HTR-8/SVneo (cell line): ENCODE results near the gene TMEM255B.

Experiments used
- DNase-seq: peaks from one replicate; pipeline ENCODE4 v3.0.0; 2011; ENCODE audit warnings: low spot score, mixed read lengths; ENCODE audit not compliant: insufficient read length
- FAIRE-seq: peaks from 2 replicates; lab custom pipeline; 2011; peaks lifted over from hg19 to GRCh38; lab: Jason Lieb, UNC

Gene TMEM255B

GRCh38 chr13:113843063-113843654, 84.1 kb downstream of the TMEM255B start:
- FAIRE-seq: no peak
- DNase-seq: no peak

GRCh38 chr13:113843864-113844556, 85.0 kb downstream of the TMEM255B start:
- FAIRE-seq: no peak
- DNase-seq: no peak

DNA sequence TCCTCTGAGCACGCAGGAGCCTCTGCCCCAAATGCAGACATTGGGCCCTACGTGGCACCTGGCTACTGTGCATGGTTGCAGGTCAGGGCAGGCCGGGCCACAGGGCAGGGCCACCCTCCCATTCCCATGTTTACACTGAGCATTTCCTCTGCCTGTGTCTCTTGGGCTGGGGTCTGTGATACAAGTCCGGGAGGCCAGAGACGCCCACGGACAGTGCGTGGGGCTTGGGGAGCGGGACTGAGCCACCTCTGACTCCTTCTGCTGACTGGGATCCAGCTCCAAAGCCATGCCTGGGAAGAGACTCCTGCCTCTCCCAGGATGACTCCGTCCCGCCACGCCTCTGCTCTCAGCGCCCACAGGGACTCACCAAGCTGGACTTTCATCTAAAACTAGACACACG, 86.0 kb downstream of the TMEM255B start:
- no peak for FAIRE-seq
- no peak for DNase-seq

DNA sequence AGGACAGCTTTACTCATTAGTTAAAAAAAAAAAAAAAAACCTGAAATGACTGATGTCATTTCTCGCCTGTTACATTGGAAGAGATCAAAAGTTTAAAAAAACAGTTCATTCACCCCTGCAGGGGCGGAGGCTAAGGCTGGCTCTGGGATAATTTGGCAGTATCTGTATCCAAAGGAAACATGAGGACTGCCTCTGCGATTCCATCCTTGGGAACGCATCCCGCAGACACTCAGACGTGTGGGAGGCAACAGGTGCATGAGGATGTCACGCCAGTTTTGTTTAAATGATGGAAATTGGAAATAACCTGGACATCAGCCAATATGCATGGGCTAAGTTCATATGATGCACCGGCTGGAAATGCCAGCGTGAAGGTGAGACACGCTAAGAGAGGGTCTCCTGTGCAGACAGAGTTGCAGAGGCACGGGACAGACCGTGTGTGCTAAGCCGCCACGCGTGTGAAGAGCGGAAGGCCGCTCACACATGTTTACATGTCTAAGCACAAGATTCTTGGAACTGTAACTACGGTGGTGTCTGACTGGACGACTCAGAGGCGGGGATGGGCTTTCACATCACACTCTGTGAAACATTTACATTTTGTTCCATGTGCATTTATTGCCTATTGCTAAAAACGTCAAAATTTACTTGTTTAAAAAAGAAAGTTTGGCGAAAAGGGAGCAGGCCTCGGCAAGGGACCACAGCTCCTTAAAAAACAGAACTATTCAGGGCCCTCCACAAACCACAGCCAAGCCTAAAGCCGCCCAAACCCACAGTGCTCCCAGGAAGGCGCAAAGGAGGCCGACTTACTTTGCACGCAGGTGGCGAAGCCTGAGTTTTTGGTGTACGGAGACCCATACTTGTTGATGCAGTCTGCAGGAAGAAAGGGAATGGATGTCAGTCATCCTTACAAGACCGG, 87.0 kb downstream of the TMEM255B start:
- no peak for FAIRE-seq
- no peak for DNase-seq

GRCh38 chr13:113846636-113847318, 87.8 kb downstream of the TMEM255B start:
- DNase-seq: no peak

GRCh38 chr13:113848020-113848419, 89.0 kb downstream of the TMEM255B start:
- no peak for FAIRE-seq
- DNase-seq: no peak

More at GRCh38 chr13:113846636-113847318, 87.8 kb downstream of the TMEM255B start:
- no peak for FAIRE-seq

DNA sequence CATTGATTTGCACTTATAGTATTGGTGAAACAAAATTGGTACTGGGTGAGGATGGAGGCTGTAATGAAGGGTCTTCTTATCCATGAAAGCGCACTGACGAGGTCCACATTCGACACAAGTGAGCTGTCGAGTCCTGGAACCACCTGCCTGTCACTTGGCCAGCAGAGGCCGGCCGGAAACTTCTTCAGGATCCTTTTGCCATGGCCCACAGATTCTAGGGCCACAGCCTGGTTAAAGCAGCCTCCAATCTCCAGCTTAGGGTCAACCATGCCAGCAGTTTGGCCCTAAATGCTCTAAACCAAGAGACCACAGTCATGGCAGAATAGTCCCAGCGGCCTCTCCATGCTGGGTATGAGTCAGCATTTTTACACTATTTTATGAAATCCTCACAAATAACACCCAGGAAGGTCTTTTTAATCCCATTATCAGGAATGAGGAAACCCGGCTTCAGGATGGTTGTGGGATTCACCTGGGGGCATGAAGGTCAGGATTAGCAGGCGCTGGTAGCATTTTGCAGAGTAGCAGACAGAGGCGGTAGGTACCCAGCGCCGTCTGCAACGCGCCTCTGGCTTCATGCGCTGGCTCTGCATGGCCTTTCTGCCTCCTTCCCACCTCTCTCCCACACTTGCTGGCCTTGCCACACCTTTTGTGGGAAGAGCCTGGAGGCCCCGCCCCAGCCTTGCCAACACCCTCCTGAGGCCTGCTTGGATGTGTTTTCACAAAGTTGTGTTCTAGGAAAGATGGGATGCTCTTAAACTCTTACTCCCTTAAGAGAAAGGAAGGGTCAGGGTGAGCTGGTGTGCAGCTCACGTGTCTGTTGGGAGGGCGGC, 89.6 kb downstream of the TMEM255B start:
- FAIRE-seq: no peak
- DNase-seq: no peak

DNA sequence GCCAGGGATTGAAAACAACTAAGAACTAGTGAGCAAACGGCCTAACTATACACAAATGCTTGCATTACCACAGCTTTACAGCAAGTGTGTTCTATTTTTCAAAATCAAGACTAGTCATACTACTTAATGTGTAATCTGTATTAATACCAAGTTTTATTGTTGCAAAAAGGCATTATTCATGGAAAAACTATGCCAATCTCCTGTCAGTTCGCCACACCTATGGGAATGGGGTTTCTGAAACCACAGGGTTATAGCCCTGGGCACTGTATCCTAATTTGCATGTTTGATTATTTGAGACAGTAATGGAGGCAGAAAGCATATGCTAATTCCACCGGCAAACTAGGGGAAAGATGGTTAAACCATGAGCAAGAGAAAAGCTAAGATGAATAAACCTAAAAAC, 90.5 kb downstream of the TMEM255B start:
- FAIRE-seq: no peak
- DNase-seq: no peak

DNA sequence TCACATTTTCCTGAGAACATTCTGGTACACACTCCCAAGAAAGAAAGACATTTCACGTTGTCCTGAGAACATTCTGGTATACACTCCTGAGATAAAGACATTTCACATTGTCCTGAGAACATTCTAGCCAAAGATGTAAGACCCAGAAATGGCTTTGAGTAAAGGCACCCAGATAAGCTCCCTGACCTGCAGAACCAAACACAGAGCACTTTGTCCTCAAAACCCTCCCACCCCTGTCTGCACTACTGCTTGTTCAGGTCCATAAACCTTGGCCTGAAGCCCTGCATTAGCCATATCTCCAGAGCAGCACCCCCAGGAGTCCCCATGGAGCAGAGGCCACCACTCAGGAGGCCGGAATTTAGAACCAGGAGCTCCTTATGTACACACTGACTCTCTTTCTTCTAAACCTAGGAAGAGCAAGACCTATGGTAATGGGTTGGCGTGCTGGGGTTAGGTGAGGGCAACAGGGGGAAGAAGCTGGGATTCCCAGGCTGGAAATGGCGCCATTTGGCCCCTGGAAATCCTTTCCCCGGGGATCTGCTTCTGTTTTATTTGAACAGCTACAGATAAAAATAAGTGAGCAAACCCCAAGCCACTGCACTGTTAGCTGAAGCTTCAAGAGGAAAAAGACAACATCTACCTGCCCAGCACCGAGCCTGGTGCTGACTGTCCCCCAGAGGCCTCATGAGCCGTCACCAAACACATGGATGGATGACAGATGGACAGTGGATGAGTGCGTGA, 91.1 kb downstream of the TMEM255B start:
- FAIRE-seq (no peak), DNase-seq (no peak)

DNA sequence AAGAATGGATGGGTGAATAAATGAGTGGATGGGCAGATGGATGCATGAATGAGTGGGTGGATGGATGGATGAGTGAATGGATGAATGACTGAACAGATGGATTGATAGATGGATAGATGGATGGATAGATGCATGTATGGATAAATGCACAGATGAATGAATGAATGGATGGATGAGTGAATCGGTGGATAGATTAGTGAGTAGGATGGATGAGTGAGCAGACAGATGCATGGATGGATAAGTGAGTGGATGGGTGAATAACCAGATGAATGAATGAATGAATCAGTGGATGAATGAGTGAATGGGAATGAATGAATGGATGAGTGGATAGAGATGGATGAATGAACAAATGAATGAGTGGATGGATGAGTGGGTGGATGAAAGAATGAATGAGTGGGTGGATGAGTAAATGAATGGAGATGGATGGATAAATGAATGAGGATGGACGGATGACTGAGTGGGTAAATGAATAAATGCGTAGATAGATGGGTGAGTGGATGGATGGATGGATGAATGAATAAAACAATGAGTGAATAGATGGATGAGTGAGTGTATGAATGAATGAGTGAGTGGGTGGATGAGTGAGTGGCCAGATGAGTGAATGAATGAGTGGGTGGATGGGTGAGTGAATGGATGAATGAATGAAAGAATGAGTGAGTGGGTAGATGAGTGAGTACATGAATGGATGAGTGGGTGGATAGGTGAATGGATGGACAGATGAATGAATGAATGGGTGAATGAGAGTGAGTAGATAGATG, 91.9 kb downstream of the TMEM255B start:
- no peak for DNase-seq
- FAIRE-seq: peak; percentile 46

DNA sequence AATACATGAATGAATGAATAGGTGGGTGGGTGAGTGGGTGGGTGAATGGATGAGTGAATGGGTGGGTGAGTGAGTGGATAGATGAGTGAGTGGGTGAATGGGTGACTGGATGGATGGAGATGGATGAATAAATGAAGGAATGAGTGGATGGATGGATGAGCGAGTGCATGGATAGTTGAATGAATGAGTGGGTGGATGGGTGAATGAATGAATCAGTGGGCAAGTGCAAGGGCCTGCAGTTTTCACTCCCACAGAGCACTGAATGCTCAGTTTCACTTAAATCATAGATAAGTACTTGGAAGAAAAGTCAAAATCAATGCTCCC, 92.4 kb downstream of the TMEM255B start:
- no peak for FAIRE-seq

DNA sequence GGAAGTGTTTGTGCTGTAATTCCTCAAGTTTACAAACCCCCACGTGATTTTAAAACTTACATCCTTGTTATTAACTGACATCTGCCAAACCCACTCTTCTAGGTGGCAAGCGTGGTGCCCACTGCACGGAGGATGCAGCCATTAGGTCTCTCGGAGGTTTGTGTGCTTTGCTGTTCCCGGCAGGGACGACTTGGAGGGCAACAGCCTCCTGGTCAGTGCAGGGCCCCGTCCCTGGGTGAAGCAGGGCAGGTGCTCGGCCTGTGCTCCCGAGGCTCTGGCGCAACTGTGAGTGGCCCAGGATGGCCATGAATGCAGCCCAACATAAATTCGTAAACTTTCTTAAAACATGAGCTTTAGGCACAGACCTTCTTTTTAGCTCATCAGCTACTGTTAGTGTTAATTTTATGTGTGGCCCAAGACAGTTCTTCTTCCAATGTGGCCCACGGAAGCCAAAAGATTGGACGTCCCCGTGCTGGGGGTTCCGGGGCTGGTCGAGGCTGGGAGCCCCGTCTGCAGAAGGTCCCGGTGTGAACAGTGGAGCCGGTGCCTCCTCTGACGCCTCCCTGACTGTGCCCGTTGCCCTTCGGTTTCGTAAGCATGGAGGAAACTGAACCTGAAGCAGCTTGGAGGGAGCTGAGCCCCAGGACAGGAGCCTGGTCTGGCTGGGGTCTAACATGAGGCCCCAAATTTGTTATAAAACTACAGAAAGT, 93.0 kb downstream of the TMEM255B start:
- FAIRE-seq: no peak
- no peak for DNase-seq

More for the DNA sequence above, 92.4 kb downstream of the TMEM255B start:
- no peak for DNase-seq

GRCh38 chr13:113852536-113853517, 93.8 kb downstream of the TMEM255B start:
- FAIRE-seq (no peak), DNase-seq (no peak)

DNA sequence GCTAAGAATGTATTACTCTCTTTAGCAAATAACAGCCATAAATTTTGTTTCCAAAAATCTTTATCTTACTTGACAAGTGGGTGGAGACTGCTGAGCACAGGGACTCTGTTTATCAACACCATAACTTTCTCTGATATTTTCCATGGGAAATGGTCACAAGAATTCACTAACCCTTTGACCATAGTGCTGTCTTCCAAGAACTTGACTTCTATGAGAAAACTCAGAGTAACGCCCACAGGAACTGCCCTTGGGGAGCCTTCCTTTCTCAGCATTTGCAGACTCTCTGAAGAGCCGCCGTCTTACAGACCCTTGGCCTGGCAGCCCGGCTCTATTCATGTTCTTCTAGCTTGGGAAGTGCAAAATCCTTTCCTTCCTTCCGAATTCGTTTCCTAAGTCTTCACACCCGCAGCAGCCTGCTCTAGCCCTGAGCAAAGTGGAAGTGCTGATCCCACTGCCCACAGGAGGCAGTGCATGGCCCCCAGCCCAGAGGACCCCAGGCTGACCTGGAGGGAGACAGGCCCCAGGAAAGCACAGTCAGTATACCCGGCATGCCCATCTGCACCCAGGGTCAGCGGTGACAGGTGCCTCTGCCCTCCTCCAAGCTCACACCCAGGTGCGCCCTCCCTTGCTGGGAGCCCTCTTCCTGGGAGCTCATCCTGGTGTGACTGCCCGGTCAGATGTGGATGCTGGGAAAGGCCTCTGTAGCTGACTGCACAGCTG, 94.7 kb downstream of the TMEM255B start:
- DNase-seq (no peak), FAIRE-seq (no peak)

DNA sequence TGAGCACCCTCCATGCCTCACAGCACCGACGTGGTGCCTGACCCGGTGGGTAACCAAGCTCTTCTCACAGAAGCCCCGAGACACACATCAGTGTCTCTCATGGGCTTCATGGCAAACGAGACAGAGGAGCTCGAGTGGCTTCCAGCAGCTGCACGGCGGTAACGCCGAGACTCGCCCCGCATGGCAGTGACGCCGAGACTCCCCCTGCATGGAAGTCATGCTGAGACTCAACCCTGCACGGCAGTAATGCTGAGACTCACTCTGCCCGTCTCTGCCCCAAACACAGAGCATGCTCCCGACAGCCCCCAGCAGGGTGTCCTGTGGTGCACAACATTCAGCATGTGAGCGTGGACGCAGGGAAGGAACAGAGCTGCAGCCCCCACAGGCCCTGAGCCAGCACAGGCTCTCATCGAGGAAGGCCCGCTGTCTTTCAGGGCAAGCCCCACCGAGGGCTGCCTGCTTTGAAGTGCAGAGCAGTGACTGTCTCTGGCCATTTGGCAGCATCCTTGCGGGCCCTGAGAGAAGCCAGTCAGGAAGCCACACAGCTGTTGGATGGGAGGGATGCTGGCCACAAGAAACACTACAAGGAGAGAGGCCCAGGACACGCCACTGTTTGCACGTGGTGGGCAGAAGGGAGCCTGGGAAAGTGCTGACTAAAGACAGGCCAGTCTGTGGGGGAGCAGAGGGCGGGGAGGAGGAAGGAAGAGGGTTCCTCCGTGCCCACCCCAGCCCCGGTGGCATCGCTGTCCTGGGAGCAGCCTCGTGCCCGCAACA, 95.4 kb downstream of the TMEM255B start:
- DNase-seq: no peak
- no peak for FAIRE-seq
